Measurements from ENCODE around the gene TNFRSF1B.

The TNFRSF1B gene

GRCh38 chr1:12146343-12147112, 20.3 kb upstream of the TNFRSF1B start:
- no peak for TF ChIP-seq POLR2A (IDR thresholded peaks at IDR 0.05; ENCODE audit: low read depth, low read length)
- FAIRE-seq (no peak), DNase-seq (ENCODE audit: insufficient read length, low spot score) (no peak)

DNA sequence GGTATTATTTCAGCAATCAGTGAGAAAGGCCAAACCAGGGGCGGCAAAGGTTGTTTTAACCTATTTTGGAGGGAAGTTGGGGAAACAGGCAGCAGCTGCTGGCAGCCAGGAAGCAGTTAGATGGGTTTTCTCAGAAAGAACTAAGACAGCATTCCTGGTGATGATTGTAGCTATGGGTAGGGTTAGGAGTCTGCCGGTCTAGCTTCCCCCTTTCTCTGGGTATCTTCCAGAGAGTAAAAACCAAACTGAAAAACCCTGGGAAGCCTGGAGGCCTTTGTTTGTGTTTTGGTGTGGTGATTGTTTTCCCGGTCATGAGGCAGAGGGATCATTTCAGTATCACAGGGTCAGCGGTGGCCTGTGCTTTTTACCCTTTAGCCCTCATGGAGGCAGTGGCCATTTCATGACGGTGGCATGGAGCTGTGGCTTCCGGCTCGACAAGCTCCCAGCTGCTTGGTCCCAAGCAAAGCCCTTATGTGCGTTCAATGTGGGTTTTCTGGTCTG, 19.5 kb upstream of the TNFRSF1B start:
- DNase-seq (ENCODE audit: insufficient read length, low spot score) (no peak), FAIRE-seq (no peak)
- TF ChIP-seq POLR2A (IDR thresholded peaks at IDR 0.05; ENCODE audit: low read depth, low read length), result no peak

- FAIRE-seq, result no peak
- no peak for DNase-seq (ENCODE audit: insufficient read length, low spot score)
- no peak for TF ChIP-seq POLR2A (IDR thresholded peaks at IDR 0.05; ENCODE audit: low read depth, low read length)
Observed at GRCh38 chr1:12148160-12148957, 18.4 kb upstream of the TNFRSF1B start.

DNA sequence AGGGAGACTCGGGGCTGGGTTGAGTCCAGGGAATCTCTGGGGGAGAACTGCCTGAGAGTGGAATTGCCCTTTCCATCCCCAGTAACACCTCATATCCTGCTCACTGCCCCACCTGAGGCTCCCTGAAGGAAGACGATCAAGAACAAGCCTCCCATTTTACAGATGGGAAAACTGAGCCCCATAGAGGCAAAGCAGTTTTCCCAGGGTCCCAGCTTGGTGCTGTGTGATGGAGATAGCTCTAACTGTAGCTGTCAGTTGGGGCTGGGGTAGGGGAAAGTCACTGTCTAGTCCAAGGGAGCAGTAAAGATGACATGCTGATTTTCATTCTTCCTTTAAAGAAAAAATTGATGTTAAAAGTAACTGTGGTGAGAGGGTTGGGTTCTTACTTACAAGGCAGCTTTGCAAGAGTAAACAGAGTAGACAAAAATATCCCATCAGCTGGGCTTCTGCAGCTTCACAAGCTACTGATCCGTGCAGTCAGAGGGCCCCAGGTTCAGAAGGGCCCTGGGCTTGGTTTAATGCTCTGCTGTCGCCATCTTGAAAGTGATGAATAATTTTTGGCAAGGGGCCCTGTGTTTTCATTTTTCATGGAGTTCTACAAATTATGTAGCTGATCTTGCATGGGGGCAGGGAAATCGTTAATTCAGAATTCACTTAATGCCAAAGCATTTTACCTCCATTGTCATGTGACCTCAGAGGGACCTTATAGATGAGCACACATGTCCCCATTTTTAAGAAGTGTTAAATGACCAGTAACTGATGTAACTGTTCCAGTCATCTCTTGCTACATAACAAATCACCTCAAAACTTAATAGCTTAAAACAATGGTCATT, 17.6 kb upstream of the TNFRSF1B start:
- FAIRE-seq (no peak), DNase-seq (ENCODE audit: insufficient read length, low spot score) (no peak)
- TF ChIP-seq POLR2A (IDR thresholded peaks at IDR 0.05; ENCODE audit: low read depth, low read length), result no peak

DNA sequence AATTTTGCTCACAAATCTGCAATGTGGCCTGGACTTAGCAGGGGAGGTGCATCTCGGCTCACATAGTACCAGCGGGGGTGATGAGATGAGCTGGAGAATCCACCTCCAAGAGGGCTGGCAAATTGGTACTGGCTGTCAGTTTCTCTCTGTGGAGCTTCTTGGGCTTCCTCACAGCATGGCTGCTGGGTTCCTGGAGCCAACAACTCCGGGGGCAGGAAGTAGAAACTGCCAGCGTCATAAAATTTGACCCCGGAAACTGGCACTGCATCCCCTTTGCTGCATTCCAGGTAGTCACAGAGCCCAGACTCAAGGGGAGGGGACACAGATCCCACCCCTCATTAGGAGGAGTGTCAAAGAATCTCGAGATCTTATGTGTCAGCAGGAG, 17.0 kb upstream of the TNFRSF1B start:
- FAIRE-seq, result no peak
- TF ChIP-seq POLR2A (IDR thresholded peaks at IDR 0.05; ENCODE audit: low read depth, low read length), result no peak
- DNase-seq (ENCODE audit: insufficient read length, low spot score), result no peak

GRCh38 chr1:12150456-12151200, 16.2 kb upstream of the TNFRSF1B start:
- no peak for FAIRE-seq
- TF ChIP-seq POLR2A (IDR thresholded peaks at IDR 0.05; ENCODE audit: low read depth, low read length), result no peak
- no peak for DNase-seq (ENCODE audit: insufficient read length, low spot score)

- TF ChIP-seq POLR2A (IDR thresholded peaks at IDR 0.05; ENCODE audit: low read depth, low read length), result no peak
- DNase-seq (ENCODE audit: insufficient read length, low spot score), result no peak
- no peak for FAIRE-seq
Observed at GRCh38 chr1:12151465-12151864, 15.3 kb upstream of the TNFRSF1B start.

DNA sequence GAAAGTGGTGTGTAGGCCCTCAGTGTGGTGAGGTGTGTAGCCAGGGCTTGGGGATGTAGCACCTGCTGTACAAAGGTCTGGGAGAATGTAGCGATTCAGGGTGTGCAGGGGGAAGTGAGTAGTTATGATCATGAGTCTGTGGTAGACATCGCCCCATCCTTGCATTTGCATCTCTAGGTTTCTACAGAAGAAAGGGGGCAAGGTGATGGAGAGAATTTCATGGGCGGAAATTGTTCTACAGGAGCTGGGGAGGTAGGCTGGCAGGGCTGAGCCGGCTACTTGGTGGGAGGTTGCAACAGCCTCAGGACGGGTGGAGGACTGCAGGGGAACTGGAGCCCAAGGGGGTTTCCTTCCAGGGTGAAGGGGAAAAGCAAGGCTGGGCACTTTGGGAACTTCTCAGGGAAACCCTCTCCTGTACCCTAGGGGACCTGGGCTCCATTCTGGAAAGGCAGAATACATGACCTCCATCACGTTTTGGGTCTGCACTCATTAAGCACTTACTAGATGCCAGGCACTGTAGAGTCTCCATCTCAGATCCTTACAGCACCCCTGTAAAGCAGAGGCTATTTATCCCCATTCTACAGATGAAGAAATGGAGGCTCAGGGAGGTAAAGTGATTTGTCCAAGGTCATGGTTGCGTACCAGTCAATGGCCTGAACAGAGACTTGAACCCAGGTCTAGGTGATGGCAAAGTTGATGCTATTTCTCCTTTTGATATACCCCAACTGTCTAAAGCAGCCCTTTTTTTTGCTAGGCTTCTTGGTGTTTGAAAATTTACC, 14.5 kb upstream of the TNFRSF1B start:
- TF ChIP-seq POLR2A (IDR thresholded peaks at IDR 0.05; ENCODE audit: low read depth, low read length), result no peak
- FAIRE-seq (no peak), DNase-seq (ENCODE audit: insufficient read length, low spot score) (no peak)

DNA sequence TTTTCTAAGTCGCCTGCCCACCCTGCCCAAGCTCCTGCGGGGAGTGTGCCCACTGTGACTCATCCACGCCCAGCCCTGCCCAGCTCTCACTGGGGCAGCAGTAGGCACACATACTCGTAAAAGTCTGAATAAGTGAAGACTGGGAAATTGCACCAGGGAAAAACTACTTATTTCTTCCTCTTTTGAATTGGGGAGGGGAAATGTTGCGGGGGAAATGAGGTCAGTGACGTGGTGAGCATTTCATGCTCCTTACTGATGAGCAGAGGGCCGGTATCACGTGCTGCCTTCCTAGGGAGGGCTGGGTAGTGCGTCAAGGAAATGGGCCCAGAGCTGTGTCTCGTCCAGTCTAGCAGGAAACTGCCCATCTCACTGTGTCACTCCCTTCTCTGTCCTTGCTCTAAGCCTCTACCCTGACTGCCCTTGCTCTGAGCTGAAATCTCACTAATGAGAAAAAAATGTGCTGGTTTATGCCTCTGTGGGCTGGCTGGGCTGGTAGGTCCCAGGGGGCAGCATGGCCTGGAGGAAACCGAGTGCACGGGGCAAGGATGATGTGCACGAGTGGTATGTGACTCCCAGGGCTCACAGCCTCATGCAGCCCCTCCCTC, 13.5 kb upstream of the TNFRSF1B start:
- DNase-seq (ENCODE audit: insufficient read length, low spot score) (no peak), FAIRE-seq (peak; percentile 86)
- TF ChIP-seq POLR2A (IDR thresholded peaks at IDR 0.05; ENCODE audit: low read depth, low read length), result no peak

DNA sequence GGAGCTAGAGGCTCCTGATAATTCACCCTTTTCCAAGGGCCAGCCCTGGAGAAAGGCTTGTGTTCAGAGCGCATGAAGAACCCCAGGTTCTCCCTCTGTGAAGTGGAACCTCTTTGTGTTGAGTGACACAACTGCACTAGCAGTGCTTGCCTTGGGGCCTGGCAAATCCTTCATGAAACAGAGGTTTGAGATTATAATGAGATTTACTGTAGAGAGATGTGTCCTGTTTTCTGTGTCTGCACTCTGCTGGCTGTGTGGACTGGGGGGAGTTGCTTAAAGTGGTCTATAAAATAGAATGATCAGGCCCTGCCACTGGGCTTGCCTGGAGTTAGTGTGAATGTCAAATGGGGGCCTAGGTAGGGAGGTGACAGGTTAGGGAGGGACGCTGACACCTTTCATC, 11.5 kb upstream of the TNFRSF1B start:
- FAIRE-seq (no peak), DNase-seq (ENCODE audit: insufficient read length, low spot score) (no peak)
- TF ChIP-seq POLR2A (IDR thresholded peaks at IDR 0.05; ENCODE audit: low read depth, low read length), result no peak

GRCh38 chr1:12157366-12158231, 9.2 kb upstream of the TNFRSF1B start:
- TF ChIP-seq POLR2A (IDR thresholded peaks at IDR 0.05; ENCODE audit: low read depth, low read length), result no peak
- FAIRE-seq (no peak), DNase-seq (ENCODE audit: insufficient read length, low spot score) (no peak)

Measured in H54 (cell line).